SK-N-SH treated with all-trans-retinoic acid at 6 μM for 48 hours (cell line): ENCODE measurements around the gene ENAH.

Source experiments
- CSDC2 ChIP-seq: fragments of 250-450 bp; sonication (Bioruptor Pico); IDR thresholded peaks from 2 replicates; pipeline ENCODE4 v1.5.0; 2020; ENCODE audit warnings: mild to moderate bottlenecking, moderate library complexity
- ISL1 ChIP-seq: fragments of 250-450 bp; sonication (Bioruptor Pico); IDR thresholded peaks from 2 replicates; pipeline ENCODE4 v2.1.2; 2022; ENCODE audit warnings: mild to moderate bottlenecking, moderate library complexity
- POU6F1 ChIP-seq: fragments of 250-450 bp; sonication (Bioruptor Pico); IDR thresholded peaks from 2 replicates; pipeline ENCODE4 v1.8.0; 2021; ENCODE audit warnings: low read depth, mild to moderate bottlenecking, moderate library complexity, borderline replicate concordance
- RARB ChIP-seq: fragments of 250-450 bp; sonication (Bioruptor Pico); IDR thresholded peaks from 2 replicates; pipeline ENCODE4 v1.8.0; 2021; ENCODE audit warnings: mild to moderate bottlenecking, moderate library complexity
- TOX ChIP-seq: fragments of 250-450 bp; sonication (Bioruptor Pico); IDR thresholded peaks from 2 replicates; pipeline ENCODE4 v1.8.0; 2021; ENCODE audit warnings: mild to moderate bottlenecking, moderate library complexity, borderline replicate concordance
- ZC3H10 ChIP-seq: fragments of 250-450 bp; sonication (Bioruptor Pico); IDR thresholded peaks from 2 replicates; pipeline ENCODE4 v1.5.1; 2021; ENCODE audit warnings: mild to moderate bottlenecking, moderate library complexity
- ZNF565 ChIP-seq: fragments of 450-650 bp; formaldehyde crosslinking; conservative IDR thresholded peaks from 2 replicates; pipeline ENCODE4 v1.5.0; 2020; ENCODE audit warnings: low read depth, mild to moderate bottlenecking, moderate library complexity
- ZNF70 ChIP-seq: fragments of 450-650 bp; formaldehyde crosslinking; IDR thresholded peaks from 2 replicates; pipeline ENCODE4 v1.5.0; 2020; ENCODE audit warnings: mild to moderate bottlenecking, moderate library complexity
- ZNF8 ChIP-seq: fragments of 450-650 bp; formaldehyde crosslinking; IDR thresholded peaks from 2 replicates; pipeline ENCODE4 v1.5.0; 2020; ENCODE audit warnings: mild to moderate bottlenecking, moderate library complexity
- TF ChIP-seq, protein P1 (sequence below): fragments of 250-450 bp; sonication (Bioruptor Pico); IDR thresholded peaks from 2 replicates; pipeline ENCODE4 v1.5.0; 2020; ENCODE audit warnings: mild to moderate bottlenecking, moderate library complexity
- TF ChIP-seq, protein P2 (sequence below): fragments of 250-450 bp; sonication (Bioruptor Pico); IDR thresholded peaks from 2 replicates; pipeline ENCODE4 v1.8.0; 2020; ENCODE audit warnings: mild to moderate bottlenecking, moderate library complexity, borderline replicate concordance

- TF ChIP-seq, protein P1, sequence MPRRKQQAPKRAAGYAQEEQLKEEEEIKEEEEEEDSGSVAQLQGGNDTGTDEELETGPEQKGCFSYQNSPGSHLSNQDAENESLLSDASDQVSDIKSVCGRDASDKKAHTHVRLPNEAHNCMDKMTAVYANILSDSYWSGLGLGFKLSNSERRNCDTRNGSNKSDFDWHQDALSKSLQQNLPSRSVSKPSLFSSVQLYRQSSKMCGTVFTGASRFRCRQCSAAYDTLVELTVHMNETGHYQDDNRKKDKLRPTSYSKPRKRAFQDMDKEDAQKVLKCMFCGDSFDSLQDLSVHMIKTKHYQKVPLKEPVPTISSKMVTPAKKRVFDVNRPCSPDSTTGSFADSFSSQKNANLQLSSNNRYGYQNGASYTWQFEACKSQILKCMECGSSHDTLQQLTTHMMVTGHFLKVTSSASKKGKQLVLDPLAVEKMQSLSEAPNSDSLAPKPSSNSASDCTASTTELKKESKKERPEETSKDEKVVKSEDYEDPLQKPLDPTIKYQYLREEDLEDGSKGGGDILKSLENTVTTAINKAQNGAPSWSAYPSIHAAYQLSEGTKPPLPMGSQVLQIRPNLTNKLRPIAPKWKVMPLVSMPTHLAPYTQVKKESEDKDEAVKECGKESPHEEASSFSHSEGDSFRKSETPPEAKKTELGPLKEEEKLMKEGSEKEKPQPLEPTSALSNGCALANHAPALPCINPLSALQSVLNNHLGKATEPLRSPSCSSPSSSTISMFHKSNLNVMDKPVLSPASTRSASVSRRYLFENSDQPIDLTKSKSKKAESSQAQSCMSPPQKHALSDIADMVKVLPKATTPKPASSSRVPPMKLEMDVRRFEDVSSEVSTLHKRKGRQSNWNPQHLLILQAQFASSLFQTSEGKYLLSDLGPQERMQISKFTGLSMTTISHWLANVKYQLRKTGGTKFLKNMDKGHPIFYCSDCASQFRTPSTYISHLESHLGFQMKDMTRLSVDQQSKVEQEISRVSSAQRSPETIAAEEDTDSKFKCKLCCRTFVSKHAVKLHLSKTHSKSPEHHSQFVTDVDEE (CRISPR knock-in tag), result no peak
- TF ChIP-seq TOX (no peak), ZNF8 (no peak), ZNF70 (CRISPR knock-in tag) (no peak), ZC3H10 (CRISPR knock-in tag) (no peak), CSDC2 (CRISPR knock-in tag) (no peak), RARB (no peak), POU6F1 (CRISPR knock-in tag) (no peak), ZNF565 (no peak), ISL1 (CRISPR knock-in tag) (no peak)
- TF ChIP-seq, protein P2, sequence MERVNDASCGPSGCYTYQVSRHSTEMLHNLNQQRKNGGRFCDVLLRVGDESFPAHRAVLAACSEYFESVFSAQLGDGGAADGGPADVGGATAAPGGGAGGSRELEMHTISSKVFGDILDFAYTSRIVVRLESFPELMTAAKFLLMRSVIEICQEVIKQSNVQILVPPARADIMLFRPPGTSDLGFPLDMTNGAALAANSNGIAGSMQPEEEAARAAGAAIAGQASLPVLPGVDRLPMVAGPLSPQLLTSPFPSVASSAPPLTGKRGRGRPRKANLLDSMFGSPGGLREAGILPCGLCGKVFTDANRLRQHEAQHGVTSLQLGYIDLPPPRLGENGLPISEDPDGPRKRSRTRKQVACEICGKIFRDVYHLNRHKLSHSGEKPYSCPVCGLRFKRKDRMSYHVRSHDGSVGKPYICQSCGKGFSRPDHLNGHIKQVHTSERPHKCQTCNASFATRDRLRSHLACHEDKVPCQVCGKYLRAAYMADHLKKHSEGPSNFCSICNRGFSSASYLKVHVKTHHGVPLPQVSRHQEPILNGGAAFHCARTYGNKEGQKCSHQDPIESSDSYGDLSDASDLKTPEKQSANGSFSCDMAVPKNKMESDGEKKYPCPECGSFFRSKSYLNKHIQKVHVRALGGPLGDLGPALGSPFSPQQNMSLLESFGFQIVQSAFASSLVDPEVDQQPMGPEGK (CRISPR knock-in tag), result no peak
Observed at GRCh38 chr1:225580238-225581099, 72.5 kb downstream of the ENAH start.
